Activated naive CD4-positive, alpha-beta T cell treated with anti-CD3 and anti-CD28 coated beads, Interleukin-2, amount 50 U/mL, for 16 hours (primary cell): ENCODE results near the gene ARHGEF2.

Experiments
- DNase-seq: peaks from one replicate; pipeline ENCODE4 v3.0.0-alpha.2; 2020

ARHGEF2 gene

GRCh38 chr1:155970531-155971167 lies 7.7 kb downstream of the ARHGEF2 start:
- no peak for DNase-seq

- no peak for DNase-seq
Measured at GRCh38 chr1:155969377-155969791, 9.0 kb downstream of the ARHGEF2 start.

GRCh38 chr1:155968670-155969069 lies 9.7 kb downstream of the ARHGEF2 start:
- DNase-seq: no peak

- DNase-seq: no peak
Measured at GRCh38 chr1:155968051-155968400, 10.3 kb downstream of the ARHGEF2 start.

- DNase-seq: no peak
Measured at GRCh38 chr1:155967341-155968050, 10.9 kb downstream of the ARHGEF2 start.

- DNase-seq: no peak
Measured at GRCh38 chr1:155966750-155967149, 11.6 kb downstream of the ARHGEF2 start.

GRCh38 chr1:155966135-155966534 lies 12.2 kb downstream of the ARHGEF2 start:
- no peak for DNase-seq

- DNase-seq: no peak
Measured at GRCh38 chr1:155964193-155964592, 14.2 kb downstream of the ARHGEF2 start.

GRCh38 chr1:155962599-155963211 lies 15.6 kb downstream of the ARHGEF2 start:
- DNase-seq: no peak

GRCh38 chr1:155961937-155962336 lies 16.4 kb downstream of the ARHGEF2 start:
- no peak for DNase-seq

GRCh38 chr1:155960081-155960745 lies 18.1 kb downstream of the ARHGEF2 start:
- DNase-seq: no peak

GRCh38 chr1:155957411-155957915 lies 20.9 kb downstream of the ARHGEF2 start:
- no peak for DNase-seq

- DNase-seq: no peak
Measured at GRCh38 chr1:155954645-155955044, 23.7 kb downstream of the ARHGEF2 start.

GRCh38 chr1:155952505-155952890 lies 25.8 kb downstream of the ARHGEF2 start:
- no peak for DNase-seq

- DNase-seq: no peak
Measured at GRCh38 chr1:155951753-155952504, 26.4 kb downstream of the ARHGEF2 start.

- DNase-seq: no peak
Measured at GRCh38 chr1:155950829-155951228, 27.5 kb downstream of the ARHGEF2 start.

GRCh38 chr1:155947741-155948140 lies 30.6 kb downstream of the ARHGEF2 start:
- no peak for DNase-seq

- no peak for DNase-seq
Measured at GRCh38 chr1:155947292-155947691, 31.1 kb downstream of the ARHGEF2 start.

- DNase-seq: no peak
Measured at GRCh38 chr1:155946633-155947219, 31.6 kb downstream of the ARHGEF2 start.

- DNase-seq: no peak
Measured at GRCh38 chr1:155944444-155944799, 33.9 kb downstream of the ARHGEF2 start.

GRCh38 chr1:155942578-155943141 lies 35.7 kb downstream of the ARHGEF2 start:
- no peak for DNase-seq
